Activated naive CD8-positive, alpha-beta T cell (primary cell): ENCODE data around the gene RUVBL2.

Experiments used
- H3K27ac Mint-ChIP-seq: one replicate; pipeline ENCODE4 v1.8.0; 2021; ENCODE audit warnings: mixed read lengths
- H3K27me3 Mint-ChIP-seq: one replicate; pipeline ENCODE4 v1.8.0; 2021; ENCODE audit warnings: mixed read lengths
- H3K36me3 Mint-ChIP-seq: one replicate; pipeline ENCODE4 v1.8.0; 2021; ENCODE audit warnings: mixed read lengths
- H3K4me1 Mint-ChIP-seq: one replicate; pipeline ENCODE4 v1.8.0; 2021; ENCODE audit warnings: low read depth, mixed read lengths
- H3K4me3 Mint-ChIP-seq: one replicate; pipeline ENCODE4 v1.8.0; 2021; ENCODE audit warnings: mild to moderate bottlenecking, mixed read lengths
- H3K9me3 Mint-ChIP-seq: one replicate; pipeline ENCODE4 v1.8.0; 2021; ENCODE audit warnings: low read depth, mixed read lengths

Gene RUVBL2

DNA sequence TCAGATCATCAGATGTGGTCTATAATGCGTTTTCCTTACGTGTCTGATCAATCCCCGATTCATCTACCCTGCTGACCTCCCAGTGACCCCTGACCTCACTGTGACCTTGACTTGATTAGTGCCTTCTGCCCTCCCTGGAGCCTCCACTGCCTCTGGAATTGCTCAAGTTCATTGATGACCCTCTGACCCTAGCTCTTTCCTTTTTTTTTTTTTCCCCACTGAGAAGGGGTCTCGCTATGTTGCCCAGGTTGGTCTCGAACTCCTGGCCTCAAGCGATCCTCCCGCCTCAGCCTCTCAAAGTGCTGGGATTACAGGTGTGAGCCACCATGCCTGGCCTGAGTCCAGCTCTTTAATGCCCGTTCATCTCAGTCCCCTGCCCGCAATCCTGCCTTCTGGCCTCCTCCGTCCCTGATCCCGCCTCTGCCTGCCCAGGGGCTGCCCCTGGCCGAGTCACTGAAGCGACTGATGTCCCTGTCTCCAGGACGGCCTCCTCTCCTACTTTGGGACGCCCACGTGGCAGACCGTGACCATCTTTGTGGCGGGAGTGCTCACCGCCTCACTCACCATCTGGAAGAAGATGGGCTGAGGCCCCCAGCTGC is 32.5 kb upstream of the RUVBL2 start:
- Mint-ChIP-seq H3K9me3 (no peaks in the 10 kb centered on the region), H3K36me3 (peaks cover 3% of the 10 kb centered on the region), H3K4me1 (peaks cover 57% of the 10 kb centered on the region), H3K4me3 (no peak overlapping the region), H3K27ac (peak overlapping the region; percentile 73), H3K27me3 (no peaks in the 10 kb centered on the region)

DNA sequence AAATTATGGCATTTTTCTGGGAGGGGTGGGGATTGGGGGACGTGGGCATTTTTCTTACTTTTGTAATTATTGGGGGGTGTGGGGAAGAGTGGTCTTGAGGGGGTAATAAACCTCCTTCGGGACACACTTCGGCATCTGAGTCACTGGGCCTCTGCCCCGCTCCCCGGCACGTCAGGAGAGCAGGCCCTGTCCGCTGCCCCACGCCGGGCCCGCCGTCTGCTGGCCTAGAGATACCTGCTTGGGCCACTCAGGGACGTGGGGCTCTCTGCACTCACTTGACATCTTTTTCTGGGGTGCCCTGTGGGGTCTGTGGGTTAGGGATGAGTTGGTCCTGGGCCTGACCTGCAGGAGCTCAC is 32.0 kb upstream of the RUVBL2 start:
- peaks cover 6% of the 10 kb centered on the region for H3K36me3 Mint-ChIP-seq
- H3K4me1 Mint-ChIP-seq: peaks cover 55% of the 10 kb centered on the region
- no peaks in the 10 kb centered on the region for H3K9me3 Mint-ChIP-seq
- peak overlapping the region; percentile 99 for H3K4me3 Mint-ChIP-seq
- no peaks in the 10 kb centered on the region for H3K27me3 Mint-ChIP-seq
- peak overlapping the region; percentile 86 for H3K27ac Mint-ChIP-seq

DNA sequence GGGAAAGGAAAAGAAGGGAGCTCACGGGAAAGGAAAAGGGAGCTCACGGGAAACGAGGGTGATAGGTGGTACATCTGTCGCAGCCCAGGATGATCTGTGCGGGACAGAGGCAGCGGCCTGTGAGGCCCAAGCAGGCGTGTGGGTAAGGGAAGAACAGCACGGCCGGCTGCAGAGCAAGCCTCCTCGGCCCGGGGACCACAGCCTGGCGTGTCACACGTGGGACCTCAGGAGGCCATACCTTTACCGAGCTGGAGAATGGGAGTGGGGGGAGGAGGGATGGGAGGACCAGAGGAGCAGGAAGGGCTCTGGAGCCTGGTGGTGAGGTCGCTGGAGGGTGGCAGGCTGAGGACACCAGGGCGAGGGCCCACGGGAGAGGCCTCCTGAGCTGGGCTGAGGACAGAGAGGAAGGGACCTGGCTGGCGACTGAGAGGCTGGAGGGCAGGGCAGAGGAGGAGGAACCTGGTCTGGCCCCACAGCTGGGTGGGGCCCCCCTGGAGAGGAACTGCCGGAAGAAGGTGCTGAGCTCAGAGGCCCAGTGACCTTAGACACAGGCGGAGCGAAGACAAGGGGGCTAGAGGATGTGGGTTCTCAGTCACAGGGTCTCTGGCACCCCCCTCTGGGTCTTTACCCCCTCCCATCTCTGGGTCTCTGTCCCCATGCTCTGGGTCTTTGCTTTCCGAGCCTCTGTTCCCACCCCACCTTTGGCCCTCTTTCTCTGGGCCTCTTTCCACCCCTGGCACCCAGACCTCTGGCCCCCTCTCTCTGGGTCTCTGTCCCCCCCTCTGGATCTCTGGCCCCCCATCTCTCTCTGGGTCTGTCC is 31.4 kb upstream of the RUVBL2 start:
- H3K36me3 Mint-ChIP-seq: peaks cover 3% of the 10 kb centered on the region
- no peaks in the 10 kb centered on the region for H3K27me3 Mint-ChIP-seq
- peak overlapping the region; percentile 86 for H3K27ac Mint-ChIP-seq
- no peaks in the 10 kb centered on the region for H3K9me3 Mint-ChIP-seq
- peak overlapping the region; percentile 99 for H3K4me3 Mint-ChIP-seq
- peaks cover 53% of the 10 kb centered on the region for H3K4me1 Mint-ChIP-seq

DNA sequence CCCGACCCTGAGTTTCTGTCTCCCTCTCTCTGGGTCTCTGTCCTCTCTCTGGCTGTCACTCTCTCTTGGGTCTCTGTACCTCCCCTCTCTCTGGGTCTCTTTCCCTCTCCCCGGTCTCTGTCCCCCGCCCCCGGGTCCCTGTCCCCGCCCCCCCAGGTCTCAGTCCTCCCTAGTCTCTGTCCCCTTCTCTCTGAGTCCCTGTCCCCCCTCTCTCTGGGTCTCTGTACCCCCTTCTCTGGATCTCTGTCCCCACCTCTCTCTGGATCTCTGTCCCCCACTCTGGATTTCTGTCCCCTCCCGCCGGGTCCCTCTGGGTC is 30.9 kb upstream of the RUVBL2 start:
- Mint-ChIP-seq H3K4me3 (peak overlapping the region; percentile 99), H3K36me3 (peaks cover 3% of the 10 kb centered on the region), H3K27me3 (no peaks in the 10 kb centered on the region), H3K4me1 (peaks cover 48% of the 10 kb centered on the region), H3K9me3 (no peaks in the 10 kb centered on the region), H3K27ac (peak overlapping the region; percentile 86)

DNA sequence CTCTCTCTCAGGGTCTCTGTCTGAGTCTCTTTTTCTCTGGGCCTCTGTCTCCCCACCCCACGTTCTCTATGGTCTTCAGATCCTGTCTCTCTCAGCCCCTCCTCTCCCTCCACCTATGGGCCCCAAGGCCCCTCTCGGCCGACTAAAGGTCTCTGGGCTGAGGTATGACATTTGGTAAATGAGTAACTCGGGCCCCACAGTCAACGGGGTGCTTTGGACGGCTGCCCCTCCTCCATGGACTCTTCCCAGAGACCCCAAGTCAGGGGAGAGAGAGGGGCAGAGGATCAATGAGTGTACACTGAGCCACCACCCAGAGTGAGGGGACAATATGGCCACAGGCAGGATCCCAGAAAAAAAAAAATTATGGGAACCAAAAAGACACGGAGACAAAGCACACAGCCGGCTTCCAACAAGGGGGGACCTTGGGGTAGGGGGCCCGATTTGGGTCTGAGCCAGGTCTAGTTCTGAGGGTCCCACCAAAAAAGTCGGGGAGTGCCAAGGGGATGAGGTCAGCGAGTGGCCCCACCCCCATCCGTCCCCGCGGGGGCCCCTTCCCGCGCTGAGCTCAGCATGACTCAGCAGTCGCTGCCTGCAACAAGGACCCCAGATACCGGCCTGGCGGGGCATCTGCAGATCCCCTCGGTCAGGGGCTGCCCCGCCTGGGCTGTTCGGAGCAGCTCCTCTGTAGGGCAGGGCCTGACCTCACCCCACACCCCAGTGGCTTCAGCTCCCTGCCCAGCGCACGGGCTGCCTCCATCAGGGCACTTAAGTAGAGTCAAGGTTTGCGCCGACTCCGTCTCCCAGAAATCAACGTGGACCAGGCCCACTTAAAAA is 30.1 kb upstream of the RUVBL2 start:
- Mint-ChIP-seq H3K36me3 (peaks cover 3% of the 10 kb centered on the region), H3K4me3 (peak overlapping the region; percentile 99), H3K27ac (peak overlapping the region; percentile 99), H3K4me1 (peaks cover 51% of the 10 kb centered on the region), H3K27me3 (no peaks in the 10 kb centered on the region), H3K9me3 (no peaks in the 10 kb centered on the region)

DNA sequence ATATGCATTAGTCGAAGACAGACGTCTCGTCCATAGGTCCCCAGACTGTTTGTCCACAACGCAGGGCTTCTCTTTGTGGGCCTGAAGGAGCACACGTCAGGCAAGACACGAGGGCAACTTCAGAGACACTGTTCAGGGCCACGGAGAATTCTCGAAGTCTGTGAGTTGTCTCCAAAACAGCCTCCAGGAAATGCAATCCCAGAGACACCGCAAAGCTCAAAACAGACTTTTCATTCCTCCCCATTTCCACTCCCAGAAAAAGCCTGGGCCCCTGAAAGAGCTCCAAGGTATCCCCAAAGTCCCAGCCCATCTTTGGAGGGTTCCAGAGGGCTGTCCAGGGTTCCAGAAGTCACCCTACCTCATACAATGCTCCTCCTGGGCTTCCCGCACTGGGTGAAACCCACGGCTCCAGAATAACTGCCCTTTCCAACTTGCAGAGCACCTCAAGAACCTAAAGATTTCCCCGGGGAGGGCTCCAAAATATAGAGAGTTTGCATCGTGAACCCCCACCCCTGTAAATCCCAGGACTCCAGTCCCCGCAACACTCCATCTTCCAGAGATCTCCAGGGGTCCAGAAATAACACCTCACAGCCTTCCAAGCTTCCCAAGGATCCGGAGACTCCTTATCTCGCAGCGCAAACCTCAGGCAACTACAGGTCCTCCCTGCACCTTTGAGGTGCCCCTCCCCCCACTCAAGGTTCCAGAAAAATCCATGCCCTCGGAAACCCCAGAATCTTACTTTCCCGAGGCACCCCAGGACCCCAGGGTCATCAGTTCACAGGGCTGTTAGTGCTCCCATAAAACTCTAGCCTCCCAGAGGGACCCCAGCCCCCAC is 29.3 kb upstream of the RUVBL2 start:
- H3K27me3 Mint-ChIP-seq: no peaks in the 10 kb centered on the region
- H3K4me3 Mint-ChIP-seq: peak overlapping the region; percentile 99
- peaks cover 48% of the 10 kb centered on the region for H3K4me1 Mint-ChIP-seq
- no peaks in the 10 kb centered on the region for H3K9me3 Mint-ChIP-seq
- H3K36me3 Mint-ChIP-seq: peaks cover 3% of the 10 kb centered on the region
- peak overlapping the region; percentile 99 for H3K27ac Mint-ChIP-seq

DNA sequence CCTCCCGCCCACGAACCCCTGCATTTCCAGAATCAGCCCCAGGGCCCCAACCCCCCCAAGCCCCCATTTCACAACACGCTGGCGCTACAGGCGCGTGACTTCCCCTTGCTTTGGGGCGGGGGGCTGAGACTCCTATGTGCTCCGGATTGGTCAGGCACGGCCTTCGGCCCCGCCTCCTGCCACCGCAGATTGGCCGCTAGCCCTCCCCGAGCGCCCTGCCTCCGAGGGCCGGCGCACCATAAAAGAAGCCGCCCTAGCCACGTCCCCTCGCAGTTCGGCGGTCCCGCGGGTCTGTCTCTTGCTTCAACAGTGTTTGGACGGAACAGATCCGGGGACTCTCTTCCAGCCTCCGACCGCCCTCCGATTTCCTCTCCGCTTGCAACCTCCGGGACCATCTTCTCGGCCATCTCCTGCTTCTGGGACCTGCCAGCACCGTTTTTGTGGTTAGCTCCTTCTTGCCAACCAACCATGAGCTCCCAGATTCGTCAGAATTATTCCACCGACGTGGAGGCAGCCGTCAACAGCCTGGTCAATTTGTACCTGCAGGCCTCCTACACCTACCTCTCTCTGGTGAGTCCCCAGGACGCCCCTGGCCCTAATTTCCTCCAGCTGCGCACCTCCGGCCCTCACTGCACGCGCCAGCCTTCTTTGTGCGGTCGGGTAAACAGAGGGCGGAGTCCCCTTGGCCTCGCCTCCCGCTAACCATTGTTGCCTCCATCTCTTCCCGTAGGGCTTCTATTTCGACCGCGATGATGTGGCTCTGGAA is 28.5 kb upstream of the RUVBL2 start, which contains the start of gene FTL:
Gene FTL (plus strand): TSS at position 270 of the 766 bp plus-strand sequence. CDS start 199 bp downstream, at position 469.
- H3K36me3 Mint-ChIP-seq: peaks cover 3% of the 10 kb centered on the region
- H3K27me3 Mint-ChIP-seq: no peaks in the 10 kb centered on the region
- peak within 1 kb of the TSS; percentile 99 for H3K4me3 Mint-ChIP-seq
- peaks cover 48% of the 10 kb centered on the region for H3K4me1 Mint-ChIP-seq
- H3K9me3 Mint-ChIP-seq: no peaks in the 10 kb centered on the region
- peak within 1 kb of the TSS; percentile 99 for H3K27ac Mint-ChIP-seq

DNA sequence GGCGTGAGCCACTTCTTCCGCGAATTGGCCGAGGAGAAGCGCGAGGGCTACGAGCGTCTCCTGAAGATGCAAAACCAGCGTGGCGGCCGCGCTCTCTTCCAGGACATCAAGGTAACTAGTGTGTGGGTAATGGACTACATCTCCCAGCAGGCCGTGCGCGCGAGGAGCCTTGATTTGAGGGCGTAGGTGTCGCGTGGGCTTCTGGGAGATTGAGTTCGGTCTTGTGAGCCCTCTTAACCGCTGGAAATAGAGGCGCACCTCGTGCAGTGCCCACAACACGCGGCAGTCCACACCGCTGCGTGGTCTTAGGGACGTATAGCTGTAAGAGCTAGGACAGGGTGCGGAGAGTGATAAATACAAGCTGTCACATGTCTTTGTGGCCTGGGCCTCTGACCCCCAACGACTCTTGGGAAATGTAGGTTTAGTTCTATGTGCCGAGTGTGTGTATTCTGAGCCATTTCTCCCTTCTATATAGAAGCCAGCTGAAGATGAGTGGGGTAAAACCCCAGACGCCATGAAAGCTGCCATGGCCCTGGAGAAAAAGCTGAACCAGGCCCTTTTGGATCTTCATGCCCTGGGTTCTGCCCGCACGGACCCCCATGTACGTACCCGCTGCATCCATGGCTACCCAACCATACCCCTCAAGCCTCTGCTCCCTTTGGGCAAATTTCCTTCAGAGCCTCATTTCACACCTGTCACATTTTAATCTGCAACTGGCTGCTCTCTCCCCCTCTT is 27.7 kb upstream of the RUVBL2 start:
- no peaks in the 10 kb centered on the region for H3K27me3 Mint-ChIP-seq
- peak overlapping the region; percentile 99 for H3K4me3 Mint-ChIP-seq
- peaks cover 3% of the 10 kb centered on the region for H3K36me3 Mint-ChIP-seq
- H3K9me3 Mint-ChIP-seq: no peaks in the 10 kb centered on the region
- peaks cover 51% of the 10 kb centered on the region for H3K4me1 Mint-ChIP-seq
- H3K27ac Mint-ChIP-seq: peak overlapping the region; percentile 99

DNA sequence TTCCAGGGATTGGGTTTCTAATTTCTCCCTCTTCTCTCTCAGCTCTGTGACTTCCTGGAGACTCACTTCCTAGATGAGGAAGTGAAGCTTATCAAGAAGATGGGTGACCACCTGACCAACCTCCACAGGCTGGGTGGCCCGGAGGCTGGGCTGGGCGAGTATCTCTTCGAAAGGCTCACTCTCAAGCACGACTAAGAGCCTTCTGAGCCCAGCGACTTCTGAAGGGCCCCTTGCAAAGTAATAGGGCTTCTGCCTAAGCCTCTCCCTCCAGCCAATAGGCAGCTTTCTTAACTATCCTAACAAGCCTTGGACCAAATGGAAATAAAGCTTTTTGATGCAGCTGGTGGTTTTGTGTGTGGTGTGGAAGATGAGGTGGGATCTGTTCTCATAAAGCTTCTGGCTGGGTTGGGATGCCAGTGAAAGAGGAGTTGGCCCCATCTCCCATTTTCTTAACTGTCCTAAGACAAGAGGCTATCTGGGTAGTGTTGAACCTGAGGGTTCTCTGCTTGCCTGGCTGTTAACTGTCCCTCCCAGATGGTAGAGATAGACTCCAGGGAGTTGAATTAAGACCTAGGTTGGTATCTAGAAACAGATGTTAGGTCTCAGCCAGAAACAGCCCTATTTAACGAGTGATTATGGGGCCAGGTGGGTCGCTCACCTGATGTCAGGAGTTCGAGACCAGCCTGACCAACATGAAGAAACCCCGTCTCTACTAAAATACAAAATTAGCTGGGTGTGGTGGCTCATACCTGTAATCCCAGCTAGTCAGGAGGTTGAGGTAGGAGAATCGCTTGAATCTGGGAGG is 26.9 kb upstream of the RUVBL2 start:
- Mint-ChIP-seq H3K4me3 (peak overlapping the region; percentile 99), H3K27ac (peak overlapping the region; percentile 99), H3K36me3 (peaks cover 3% of the 10 kb centered on the region), H3K27me3 (no peaks in the 10 kb centered on the region), H3K9me3 (no peaks in the 10 kb centered on the region), H3K4me1 (peaks cover 48% of the 10 kb centered on the region)

DNA sequence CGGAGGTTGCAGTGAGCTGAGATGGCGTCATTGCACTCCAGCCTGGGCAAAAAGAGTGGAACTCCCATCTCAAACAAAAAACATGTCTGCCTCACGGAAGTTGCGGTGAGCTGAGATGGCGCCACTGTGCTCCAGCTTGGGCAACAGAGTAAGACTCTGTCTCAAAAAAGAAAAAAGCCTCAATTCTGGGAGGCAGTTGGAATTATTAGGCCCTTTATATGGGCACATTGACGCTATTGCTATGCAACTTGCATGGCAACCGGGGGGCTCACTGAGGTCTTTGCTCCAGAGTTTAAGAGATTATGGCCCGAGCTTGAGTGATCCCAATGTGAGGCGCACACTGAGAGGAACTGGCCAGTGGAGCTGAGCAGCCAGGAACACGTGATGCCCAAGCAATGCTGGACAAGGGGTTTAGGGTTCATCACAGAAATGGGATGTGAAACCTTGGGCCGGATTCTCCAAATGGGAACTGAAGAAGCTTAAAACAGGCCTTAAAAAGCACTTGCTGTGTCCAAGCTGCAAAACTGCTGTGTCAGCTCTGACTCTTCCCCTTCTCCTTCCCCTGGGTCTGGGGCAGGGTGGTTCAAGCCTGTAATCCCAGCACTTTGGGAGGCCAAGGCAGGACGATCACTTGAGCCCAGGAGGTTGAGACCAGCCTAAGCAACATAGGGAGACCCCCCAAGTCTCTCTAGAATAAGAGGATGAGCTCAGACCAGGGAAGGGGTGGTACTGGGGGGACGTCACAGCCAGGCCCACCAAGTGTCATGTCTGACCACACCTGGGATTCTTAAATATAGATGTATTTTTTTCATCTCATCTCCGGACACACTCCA is 26.1 kb upstream of the RUVBL2 start:
- H3K4me1 Mint-ChIP-seq: peaks cover 40% of the 10 kb centered on the region
- H3K27ac Mint-ChIP-seq: peak overlapping the region; percentile 99
- peaks cover 3% of the 10 kb centered on the region for H3K36me3 Mint-ChIP-seq
- peak overlapping the region; percentile 99 for H3K4me3 Mint-ChIP-seq
- H3K9me3 Mint-ChIP-seq: no peaks in the 10 kb centered on the region
- H3K27me3 Mint-ChIP-seq: no peaks in the 10 kb centered on the region

DNA sequence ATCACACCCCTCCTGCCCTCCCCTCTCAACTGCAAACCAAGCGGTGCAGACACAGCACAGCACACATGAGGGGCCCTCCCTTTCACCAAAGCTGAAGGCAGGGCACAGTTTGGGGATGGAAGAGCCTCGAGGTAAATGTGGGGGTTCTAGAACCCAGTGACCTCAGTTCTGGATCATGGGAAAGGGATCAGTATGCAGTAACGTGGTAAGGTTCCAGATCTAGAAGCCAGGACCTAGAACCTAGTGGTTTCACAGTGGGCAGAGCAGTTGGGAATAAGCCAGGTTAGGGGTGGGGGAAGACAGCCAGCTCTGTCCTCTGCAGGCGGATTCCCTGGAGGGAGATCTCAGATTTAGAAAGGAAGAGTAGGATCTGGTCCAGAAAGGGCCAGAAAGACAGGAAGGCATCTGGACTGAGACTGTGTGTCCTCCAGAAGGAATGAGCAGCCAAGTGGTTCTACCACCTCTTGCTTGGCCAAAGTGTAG is 25.5 kb upstream of the RUVBL2 start:
- peak overlapping the region; percentile 11 for H3K27ac Mint-ChIP-seq
- peak overlapping the region; percentile 38 for H3K4me3 Mint-ChIP-seq
- no peaks in the 10 kb centered on the region for H3K9me3 Mint-ChIP-seq
- H3K4me1 Mint-ChIP-seq: peaks cover 37% of the 10 kb centered on the region
- H3K36me3 Mint-ChIP-seq: peaks cover 3% of the 10 kb centered on the region
- H3K27me3 Mint-ChIP-seq: no peaks in the 10 kb centered on the region

DNA sequence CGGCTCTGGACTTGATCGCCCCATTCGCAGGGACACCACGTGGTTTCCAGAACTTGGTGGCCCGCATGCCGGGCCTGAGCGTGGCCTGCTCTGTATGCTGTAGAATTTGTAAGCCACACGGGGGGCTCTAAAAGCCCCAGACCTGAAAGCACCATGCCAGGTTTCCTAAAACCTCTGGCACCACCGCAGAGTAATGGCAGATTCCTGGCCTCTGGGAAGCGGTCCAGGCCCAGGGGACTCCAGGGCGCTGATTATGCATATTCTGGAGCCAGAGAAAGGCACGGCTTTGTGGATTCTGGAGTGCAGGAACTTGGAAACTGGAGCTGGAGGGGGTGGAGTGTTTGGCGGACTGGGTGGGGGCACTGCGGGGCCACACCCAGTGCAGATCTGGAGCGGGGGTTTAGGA is 24.9 kb upstream of the RUVBL2 start:
- Mint-ChIP-seq H3K4me1 (peaks cover 31% of the 10 kb centered on the region), H3K9me3 (no peaks in the 10 kb centered on the region), H3K27me3 (no peaks in the 10 kb centered on the region), H3K4me3 (no peak overlapping the region), H3K36me3 (peaks cover 3% of the 10 kb centered on the region), H3K27ac (no peak overlapping the region)
